K562 (cell line): ENCODE measurements around the gene MTA2. TPM values are rescaled to one million over a fixed set of nuclear protein-coding genes. Genes with fewer than 3 reads are reported as not detected.

ENCODE experiments used
- ASH1L ChIP-seq: fragments of 450-650 bp; IDR thresholded peaks from 2 replicates; pipeline ENCODE4 v1.6.1; 2018; ENCODE audit warnings: borderline replicate concordance, mild to moderate bottlenecking, low read depth; ENCODE audit not compliant: partially characterized antibody
- BHLHE40 ChIP-seq: IDR thresholded peaks from 2 replicates; pipeline ENCODE4 v1.6.1; 2011; ENCODE audit warnings: low read length, improper control_type of control experiment
- C11orf30 ChIP-seq: fragments of 450-650 bp; IDR thresholded peaks from 2 replicates; pipeline ENCODE4 v1.6.1; 2016; ENCODE audit warnings: low read depth, mild to moderate bottlenecking
- KLF6 ChIP-seq: fragments of 250-450 bp; sonication (Bioruptor Pico); IDR thresholded peaks from 2 replicates; pipeline ENCODE4 v1.4.0; 2020; ENCODE audit warnings: mild to moderate bottlenecking, moderate library complexity, borderline replicate concordance
- LCOR ChIP-seq: sonication (generic); formaldehyde crosslinking; IDR thresholded peaks from 2 replicates; pipeline ENCODE4 v1.8.0; 2022; ENCODE audit warnings: mild to moderate bottlenecking, missing genetic modification reagents
- PHF21A ChIP-seq: fragments of 450-650 bp; IDR thresholded peaks from 2 replicates; pipeline ENCODE4 v1.6.1; 2017; ENCODE audit warnings: low read depth, borderline replicate concordance
- PML ChIP-seq: IDR thresholded peaks from 2 replicates; pipeline ENCODE4 v1.6.1; 2012; ENCODE audit warnings: low read length, inconsistent platforms
- REST ChIP-seq, 2 experiments: fragments of 450-650 bp; formaldehyde crosslinking in 1 of 2; IDR thresholded peaks; 2 replicates each; pipeline versions ENCODE4 v1.4.0 to v1.6.1; 2014 to 2020; ENCODE audit warnings: mild to moderate bottlenecking in 2 of 2, borderline replicate concordance in 1 of 2, low read depth in 1 of 2
- ZHX1 ChIP-seq: fragments of 150-350 bp; conservative IDR thresholded peaks from 2 replicates; pipeline ENCODE4 v1.6.1; 2014; ENCODE audit warnings: low read length
- ZNF23 ChIP-seq: fragments of 250-450 bp; sonication (Bioruptor Pico); IDR thresholded peaks from 2 replicates; pipeline ENCODE4 v1.4.0; 2020; ENCODE audit warnings: mild to moderate bottlenecking
- ZNF589 ChIP-seq: fragments of 200-800 bp; sonication (Bioruptor generic); IDR thresholded peaks from 2 replicates; pipeline ENCODE4 v1.6.1; 2016; ENCODE audit warnings: low read depth, missing genetic modification characterization, missing compliant biosample characterization
- polyA plus RNA-seq, 8 experiments: library from polyadenylated mRNA; depleted of rRNA in 4 of 8; stranded (reverse) in 5 of 8; unstranded in 3 of 8; fragments of >200 nt; fragmentation: Nextera tagmentation in 2 of 8; fragmentation: Illumina TruSeq in 1 of 8; extraction: Ambion mirVana in 2 of 8; extraction: Trizol in 1 of 8; gene quantifications; 2 replicates each; pipeline versions ENCODE4 v1.2.1 to v1.2.3, GENCODE V29; 2011 to 2014; ENCODE audit warnings: inconsistent platforms in 1 of 8, missing spikeins in 1 of 8
- total RNA-seq, 7 experiments: library from RNA; depleted of rRNA in 6 of 7; stranded (reverse); fragments of >200 nt in 6 of 7; fragmentation: Illumina TruSeq in 2 of 7; extraction: Trizol in 2 of 7; gene quantifications; 2 replicates each; pipeline versions ENCODE4 v1.2.1 to v1.2.3, GENCODE V29; 2011 to 2021; ENCODE audit warnings: low replicate concordance in 1 of 7
- TF ChIP-seq, protein P1 (sequence below): fragments of 250-450 bp; sonication (Bioruptor Pico); IDR thresholded peaks from 2 replicates; pipeline ENCODE4 v1.8.0; 2021; ENCODE audit warnings: moderate library complexity, mild to moderate bottlenecking, inconsistent platforms
- TF ChIP-seq, protein P2 (sequence below): IDR thresholded peaks from 2 replicates; pipeline ENCODE4 v1.6.1; 2016; ENCODE audit warnings: missing genetic modification characterization, missing compliant biosample characterization

Gene MTA2
- total and polyA plus RNA-seq, 9 of the 15 experiments (the other 6 are each of a cell fraction or from before 2014, with no cell fraction given), result 6.2 to 220 (median 172) TPM

DNA sequence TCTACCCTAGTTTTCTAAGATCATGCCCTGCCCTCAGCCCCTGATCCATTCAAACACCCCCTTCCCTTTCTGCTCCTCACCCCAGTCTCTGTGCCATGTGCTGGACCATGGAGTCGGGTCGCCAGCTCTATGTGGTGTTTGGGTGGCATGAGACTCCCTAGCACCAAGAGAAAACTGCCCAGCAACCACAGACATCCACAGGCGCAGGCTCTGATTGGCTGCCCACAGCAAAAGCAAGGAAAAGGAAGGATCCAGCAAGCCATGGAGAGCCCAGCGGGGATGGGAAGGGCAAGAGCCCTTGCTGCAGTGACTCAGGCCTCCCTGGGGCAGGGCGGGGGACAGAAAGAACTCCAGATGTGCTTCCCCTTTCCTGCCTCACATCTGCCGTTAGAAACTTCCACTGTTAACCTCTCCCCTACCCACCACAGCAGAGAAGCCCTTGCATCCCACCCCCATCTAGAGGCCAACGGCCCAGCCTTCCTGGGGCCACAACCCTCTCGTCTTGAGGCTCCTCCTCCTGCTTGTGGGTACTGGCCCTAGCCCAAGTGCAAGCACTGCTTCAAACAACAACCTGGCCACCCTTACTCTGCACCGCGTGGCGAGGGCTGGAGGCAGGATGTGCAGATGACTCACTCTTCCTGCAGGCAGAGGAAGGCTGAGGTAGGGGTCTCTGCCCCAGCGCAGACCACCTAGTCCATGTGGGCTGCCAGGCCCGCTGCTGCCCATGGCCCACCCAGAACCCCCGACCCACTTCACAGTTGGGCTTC is 45.4 kb downstream of the MTA2 start (continued):
- TF ChIP-seq, protein P1, sequence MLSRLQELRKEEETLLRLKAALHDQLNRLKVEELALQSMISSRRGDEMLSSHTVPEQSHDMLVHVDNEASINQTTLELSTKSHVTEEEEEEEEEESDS (CRISPR knock-in tag), result no peak
- TF ChIP-seq PHF21A (no peak), ZNF23 (no peak), BHLHE40 (no peak), ZNF589 (CRISPR knock-in tag) (peak; percentile 55; the same call in 1 of the 2 replicates), REST (IDR thresholded peaks at IDR 0.05; ENCODE audit: borderline replicate concordance) (no peak), REST (CRISPR knock-in tag; IDR thresholded peaks at IDR 0.05; ENCODE audit: low read depth) (peak; percentile 55; the same call in 1 of the 2 replicates), KLF6 (CRISPR knock-in tag) (peak; percentile 78), PML (no peak), ZHX1 (no peak), LCOR (CRISPR knock-in tag) (no peak), C11orf30 (peak; percentile 33; the same call in 1 of the 2 replicates), ASH1L (no peak)
- TF ChIP-seq, protein P2, sequence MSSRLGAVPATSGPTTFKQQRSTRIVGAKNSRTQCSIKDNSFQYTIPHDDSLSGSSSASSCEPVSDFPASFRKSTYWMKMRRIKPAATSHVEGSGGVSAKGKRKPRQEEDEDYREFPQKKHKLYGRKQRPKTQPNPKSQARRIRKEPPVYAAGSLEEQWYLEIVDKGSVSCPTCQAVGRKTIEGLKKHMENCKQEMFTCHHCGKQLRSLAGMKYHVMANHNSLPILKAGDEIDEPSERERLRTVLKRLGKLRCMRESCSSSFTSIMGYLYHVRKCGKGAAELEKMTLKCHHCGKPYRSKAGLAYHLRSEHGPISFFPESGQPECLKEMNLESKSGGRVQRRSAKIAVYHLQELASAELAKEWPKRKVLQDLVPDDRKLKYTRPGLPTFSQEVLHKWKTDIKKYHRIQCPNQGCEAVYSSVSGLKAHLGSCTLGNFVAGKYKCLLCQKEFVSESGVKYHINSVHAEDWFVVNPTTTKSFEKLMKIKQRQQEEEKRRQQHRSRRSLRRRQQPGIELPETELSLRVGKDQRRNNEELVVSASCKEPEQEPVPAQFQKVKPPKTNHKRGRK, result no peak
